ENCODE measurements around the gene STARD8. TPM values are rescaled to one million over a fixed set of nuclear protein-coding genes. Genes with fewer than 3 reads are reported as not detected.

STARD8 gene
- total and polyA plus RNA-seq, 2 donors (not counting 3 experiments of a cell fraction or from before 2014, with no cell fraction given), result 6.8 to 14.8 TPM

DNA sequence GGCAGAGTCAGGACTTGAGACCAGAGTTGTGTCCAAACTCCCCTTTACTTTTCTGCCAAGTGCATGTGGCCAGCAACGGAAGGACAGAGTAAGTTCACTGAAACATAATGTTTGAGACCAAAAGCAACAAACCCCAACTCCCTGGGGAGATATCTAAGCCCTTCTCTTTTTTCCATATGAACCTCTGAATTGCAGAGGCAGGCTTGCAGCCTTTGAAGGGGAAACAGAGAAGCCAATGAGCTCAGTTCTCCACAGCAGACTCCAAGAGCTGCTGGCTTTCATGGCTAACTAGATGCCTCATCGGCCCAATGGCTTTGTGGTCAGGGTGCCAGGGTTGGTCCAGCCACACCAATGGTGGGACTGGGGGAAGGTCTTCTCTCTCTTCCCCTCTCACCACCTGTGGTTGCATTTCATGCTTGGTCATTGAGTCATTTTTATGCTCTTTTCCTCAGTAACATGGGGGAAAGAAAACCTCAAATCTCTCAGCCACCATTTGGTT is 34.0 kb downstream of the STARD8 start:
- no peak overlapping the region for H3K9ac ChIP-seq (replicated peaks; ENCODE audit: extremely low read depth, insufficient read depth, low read length)
- no peak overlapping the region for H3K4me3 ChIP-seq (replicated peaks in 1 of 3; ENCODE audit: insufficient read depth in 1 of 3, low read depth in 1 of 3, low read length in 3 of 3)
- no peaks in the 10 kb centered on the region for H3K36me3 ChIP-seq (ENCODE audit: control insufficient read depth in 2 of 2, extremely low read depth in 1 of 2, insufficient read depth in 2 of 2, low read length in 2 of 2)
- no peak overlapping the region for H3K4me2 ChIP-seq (ENCODE audit: insufficient read depth, low read length)
- no TSS peak for BruUV-seq (replicated peaks)
- no peaks in the 10 kb centered on the region for H3K9me3 ChIP-seq (replicated peaks; ENCODE audit: control insufficient read depth, insufficient read depth, low read length)
- H3K4me1 ChIP-seq (ENCODE audit: control insufficient read depth, extremely low read depth, insufficient read depth, low read length), result peaks cover 23% of the 10 kb centered on the region
- H2AFZ ChIP-seq (ENCODE audit: low read depth, low read length), result no peak overlapping the region
- TF ChIP-seq MYC (IDR thresholded peaks at IDR 0.05; ENCODE audit: low read depth, low read length) (no peak), GATA2 (IDR thresholded peaks at IDR 0.05; ENCODE audit: insufficient read depth, insufficient read length, low read depth, low read length) (no peak), FOS (IDR thresholded peaks at IDR 0.05; ENCODE audit: borderline replicate concordance, insufficient read depth, low read length) (no peak), EZH2 (IDR thresholded peaks at IDR 0.05; ENCODE audit: borderline replicate concordance, low read depth, low read length, severe bottlenecking) (no peak), JUN (IDR thresholded peaks at IDR 0.05; ENCODE audit: borderline replicate concordance, insufficient read depth, insufficient read length, low read depth) (no peak), POLR2AphosphoS5 (IDR thresholded peaks at IDR 0.05; ENCODE audit: insufficient read depth, low read depth, low read length) (no peak), POLR2A (IDR thresholded peaks at IDR 0.05; ENCODE audit: low read depth, low read length) (no peak)
- TF ChIP-seq, protein P1, sequence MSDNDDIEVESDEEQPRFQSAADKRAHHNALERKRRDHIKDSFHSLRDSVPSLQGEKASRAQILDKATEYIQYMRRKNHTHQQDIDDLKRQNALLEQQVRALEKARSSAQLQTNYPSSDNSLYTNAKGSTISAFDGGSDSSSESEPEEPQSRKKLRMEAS (IDR thresholded peaks at IDR 0.05; ENCODE audit: insufficient read depth, insufficient read length), result no peak
- TF ChIP-seq, protein P2, sequence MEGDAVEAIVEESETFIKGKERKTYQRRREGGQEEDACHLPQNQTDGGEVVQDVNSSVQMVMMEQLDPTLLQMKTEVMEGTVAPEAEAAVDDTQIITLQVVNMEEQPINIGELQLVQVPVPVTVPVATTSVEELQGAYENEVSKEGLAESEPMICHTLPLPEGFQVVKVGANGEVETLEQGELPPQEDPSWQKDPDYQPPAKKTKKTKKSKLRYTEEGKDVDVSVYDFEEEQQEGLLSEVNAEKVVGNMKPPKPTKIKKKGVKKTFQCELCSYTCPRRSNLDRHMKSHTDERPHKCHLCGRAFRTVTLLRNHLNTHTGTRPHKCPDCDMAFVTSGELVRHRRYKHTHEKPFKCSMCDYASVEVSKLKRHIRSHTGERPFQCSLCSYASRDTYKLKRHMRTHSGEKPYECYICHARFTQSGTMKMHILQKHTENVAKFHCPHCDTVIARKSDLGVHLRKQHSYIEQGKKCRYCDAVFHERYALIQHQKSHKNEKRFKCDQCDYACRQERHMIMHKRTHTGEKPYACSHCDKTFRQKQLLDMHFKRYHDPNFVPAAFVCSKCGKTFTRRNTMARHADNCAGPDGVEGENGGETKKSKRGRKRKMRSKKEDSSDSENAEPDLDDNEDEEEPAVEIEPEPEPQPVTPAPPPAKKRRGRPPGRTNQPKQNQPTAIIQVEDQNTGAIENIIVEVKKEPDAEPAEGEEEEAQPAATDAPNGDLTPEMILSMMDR (IDR thresholded peaks at IDR 0.05; ENCODE audit: extremely low read depth in 1 of 2, insufficient read depth in 1 of 2, low read depth in 1 of 2, low read length in 2 of 2), result no peak
- FAIRE-seq (no peak), DNase-seq (ENCODE audit: low read depth, low spot score) (no peak)
- intact Hi-C loops (cut with micrococcal nuclease), result no loop called here
- no peaks in the 10 kb centered on the region for H3K9me1 ChIP-seq (replicated peaks; ENCODE audit: control insufficient read depth, extremely low read depth, insufficient read depth, low read length)
- ChIA-PET POLR2A (no interaction called here), CTCF (no interaction called here)
- H3K27ac ChIP-seq (ENCODE audit: insufficient read depth, low read depth, low read length), result no peak overlapping the region
- dilution Hi-C loops (cut with MboI; ENCODE audit: extremely low pct_ligation_motif_present, low sequenced_read_pairs), result no loop called here
- no peaks in the 10 kb centered on the region for H3K79me2 ChIP-seq (ENCODE audit: control insufficient read depth, insufficient read depth, low read length)
- no peaks in the 10 kb centered on the region for H4K20me1 ChIP-seq (replicated peaks; ENCODE audit: control insufficient read depth, extremely low read depth, insufficient read depth, low read length)
- H3K27me3 ChIP-seq (ENCODE audit: control insufficient read depth in 2 of 2, insufficient read depth in 2 of 2, low read length in 2 of 2), result no peaks in the 10 kb centered on the region
